Breast epithelium (tissue), 4 donors: ENCODE results near the gene RNF151. TPM values are rescaled to one million over a fixed set of nuclear protein-coding genes. Genes with fewer than 3 reads are reported as not detected.

Experiments
- DNase-seq, 2 donors: peaks; one replicate each; pipeline ENCODE4 v3.0.0-alpha.2; 2019; ENCODE audit warnings: low spot score in 2 of 2
- H3K27ac ChIP-seq, 2 donors: fragments of 200-600 bp; sonication (generic) in 1 of 2; one replicate each; pipeline ENCODE4 v1.5.1; 2016 to 2019; ENCODE audit warnings: mild to moderate bottlenecking in 1 of 2
- H3K27me3 ChIP-seq, 2 donors: fragments of 200-600 bp; sonication (generic) in 1 of 2; one replicate each; pipeline versions ENCODE4 v1.5.1 to v1.6.0; 2017 to 2019; ENCODE audit warnings: control low read depth in 1 of 2, mild to moderate bottlenecking in 1 of 2
- H3K36me3 ChIP-seq: fragments of 200-600 bp; one replicate; pipeline ENCODE4 v1.5.1; 2019
- H3K4me1 ChIP-seq, 2 donors: fragments of 200-600 bp; sonication (generic); one replicate each; pipeline ENCODE4 v1.5.1; 2016 to 2019; ENCODE audit warnings: control low read depth in 1 of 2
- H3K4me3 ChIP-seq, 3 donors: fragments of 200-600 bp; sonication (generic); 1 replicate in 2 of 3; 2 replicates in 1 of 3; pipeline ENCODE4 v1.5.1; 2016 to 2019; ENCODE audit warnings: mild to moderate bottlenecking in 3 of 3, moderate library complexity in 2 of 3
- H3K9me3 ChIP-seq, 2 donors: fragments of 200-600 bp; sonication (generic) in 1 of 2; one replicate each; pipeline ENCODE4 v1.5.1; 2016 to 2019; ENCODE audit warnings: control low read depth in 1 of 2
- POLR2A ChIP-seq: fragments of 450-650 bp; IDR thresholded peaks from one replicate; pipeline ENCODE4 v1.6.1; 2016; ENCODE audit warnings: antibody characterized with exemption, mild to moderate bottlenecking, moderate library complexity
- POLR2AphosphoS5 ChIP-seq, 3 donors: sonication (generic); formaldehyde crosslinking; IDR thresholded peaks; one replicate each; pipeline ENCODE4 v1.6.1; 2017; ENCODE audit warnings: antibody characterized with exemption in 3 of 3
- intact Hi-C: fragments of 100-400 bp; cut with DNase I; formaldehyde crosslinking; loops from one replicate; pipeline ENCODE4 v1.15.1; 2023; ENCODE audit warnings: low total_unique reads
- total RNA-seq, 3 donors: library from RNA; depleted of rRNA; stranded (reverse); fragments of >200 nt; gene quantifications; one replicate each; pipeline ENCODE4 v1.1.0, GENCODE V29; 2016
- TF ChIP-seq, protein P1 (sequence below), 3 donors: fragments of 450-650 bp; IDR thresholded peaks; one replicate each; pipeline ENCODE4 v1.5.1; 2016 to 2017; ENCODE audit warnings: antibody characterized with exemption in 3 of 3, mild to moderate bottlenecking in 3 of 3, moderate library complexity in 3 of 3

The RNF151 gene
- total RNA-seq, 3 donors from 2014 or later, result 0.98 TPM; not detected in 2

GRCh38 chr16:1944612-1945199 lies 21.9 kb upstream of the RNF151 start:
- Histone ChIP-seq H3K27ac (no peak overlapping the region), H3K9me3 (no peaks in the 10 kb centered on the region), H3K36me3 (no peaks in the 10 kb centered on the region), H3K27me3 (no peaks in the 10 kb centered on the region), H3K4me3 (no peak overlapping the region), H3K4me1 (peaks cover 0 to 10% of the 10 kb centered on the region in 2 donors)
- intact Hi-C loops, result no loop called here
- no peak for DNase-seq
- TF ChIP-seq, protein P1, sequence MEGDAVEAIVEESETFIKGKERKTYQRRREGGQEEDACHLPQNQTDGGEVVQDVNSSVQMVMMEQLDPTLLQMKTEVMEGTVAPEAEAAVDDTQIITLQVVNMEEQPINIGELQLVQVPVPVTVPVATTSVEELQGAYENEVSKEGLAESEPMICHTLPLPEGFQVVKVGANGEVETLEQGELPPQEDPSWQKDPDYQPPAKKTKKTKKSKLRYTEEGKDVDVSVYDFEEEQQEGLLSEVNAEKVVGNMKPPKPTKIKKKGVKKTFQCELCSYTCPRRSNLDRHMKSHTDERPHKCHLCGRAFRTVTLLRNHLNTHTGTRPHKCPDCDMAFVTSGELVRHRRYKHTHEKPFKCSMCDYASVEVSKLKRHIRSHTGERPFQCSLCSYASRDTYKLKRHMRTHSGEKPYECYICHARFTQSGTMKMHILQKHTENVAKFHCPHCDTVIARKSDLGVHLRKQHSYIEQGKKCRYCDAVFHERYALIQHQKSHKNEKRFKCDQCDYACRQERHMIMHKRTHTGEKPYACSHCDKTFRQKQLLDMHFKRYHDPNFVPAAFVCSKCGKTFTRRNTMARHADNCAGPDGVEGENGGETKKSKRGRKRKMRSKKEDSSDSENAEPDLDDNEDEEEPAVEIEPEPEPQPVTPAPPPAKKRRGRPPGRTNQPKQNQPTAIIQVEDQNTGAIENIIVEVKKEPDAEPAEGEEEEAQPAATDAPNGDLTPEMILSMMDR (IDR thresholded peaks at IDR 0.05), result no peak
- TF ChIP-seq POLR2AphosphoS5 (IDR thresholded peaks at IDR 0.05) (no peak), POLR2A (no peak)

- TF ChIP-seq, protein P1 (IDR thresholded peaks at IDR 0.05), result no peak
- TF ChIP-seq POLR2AphosphoS5 (IDR thresholded peaks at IDR 0.05) (no peak), POLR2A (no peak)
- intact Hi-C loops, result no loop called here
- Histone ChIP-seq H3K36me3 (no peaks in the 10 kb centered on the region), H3K4me1 (peaks cover 0 to 10% of the 10 kb centered on the region in 2 donors), H3K27me3 (no peaks in the 10 kb centered on the region), H3K9me3 (no peaks in the 10 kb centered on the region), H3K4me3 (no peak overlapping the region), H3K27ac (no peak overlapping the region)
- DNase-seq, result no peak
Observed at GRCh38 chr16:1945559-1946391, 20.9 kb upstream of the RNF151 start.

DNA sequence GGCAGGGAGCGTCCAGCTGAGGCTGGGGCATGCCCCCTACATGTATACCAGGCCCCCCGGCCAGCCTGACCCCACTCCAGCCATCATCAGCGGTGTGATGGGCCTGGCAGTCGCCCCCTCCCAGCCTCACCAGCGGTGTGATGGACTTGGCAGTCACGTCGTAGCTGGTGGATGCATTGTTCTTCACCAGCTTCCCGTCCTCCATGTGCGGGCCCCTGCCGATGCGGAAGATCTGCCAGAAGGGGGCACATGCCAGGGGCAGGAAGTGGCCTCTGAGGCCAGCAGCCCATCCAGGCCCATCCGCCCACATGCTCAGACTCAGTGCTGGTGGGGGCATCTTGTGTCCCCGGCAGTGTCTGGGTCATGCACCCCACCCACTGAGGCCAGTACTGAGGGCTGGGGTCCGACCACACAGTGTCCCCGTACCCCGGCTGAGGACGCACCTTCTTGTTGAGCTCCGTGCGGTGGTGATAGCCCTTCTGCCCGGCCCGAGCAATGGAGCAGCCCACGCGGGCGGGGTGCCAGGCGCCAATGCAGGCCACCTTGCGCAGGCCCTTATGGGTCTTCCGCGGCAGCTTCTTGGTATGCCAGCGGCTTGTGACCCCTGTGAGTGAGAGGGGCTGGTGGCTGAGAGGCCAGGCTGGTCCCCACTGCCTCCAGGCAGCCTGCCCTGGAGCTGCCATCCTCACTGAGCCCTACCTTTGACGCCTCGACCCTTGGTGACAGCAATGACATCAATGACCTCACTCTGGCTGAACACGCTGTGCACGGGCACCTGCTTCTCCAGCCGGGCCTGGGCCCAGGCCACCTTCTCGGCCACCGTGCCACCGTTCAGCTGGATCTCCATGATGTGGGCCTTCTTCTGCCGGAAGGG lies 19.9 kb upstream of the RNF151 start:
- no peak for DNase-seq
- Histone ChIP-seq H3K27me3 (no peaks in the 10 kb centered on the region), H3K27ac (no peak overlapping the region), H3K4me1 (peaks cover 0 to 9% of the 10 kb centered on the region in 2 donors), H3K9me3 (no peaks in the 10 kb centered on the region), H3K4me3 (no peak overlapping the region), H3K36me3 (no peaks in the 10 kb centered on the region)
- TF ChIP-seq POLR2A (no peak), POLR2AphosphoS5 (IDR thresholded peaks at IDR 0.05) (no peak)
- intact Hi-C loops, result no loop called here

GRCh38 chr16:1947369-1947670 lies 19.3 kb upstream of the RNF151 start:
- no peak for TF ChIP-seq POLR2AphosphoS5 (IDR thresholded peaks at IDR 0.05)
- TF ChIP-seq POLR2A, result no peak
- TF ChIP-seq, protein P1 (IDR thresholded peaks at IDR 0.05), result no peak
- peaks cover 0 to 3% of the 10 kb centered on the region in 2 donors for H3K4me1 ChIP-seq
- no peak overlapping the region for H3K27ac ChIP-seq
- H3K36me3 ChIP-seq, result no peaks in the 10 kb centered on the region
- H3K4me3 ChIP-seq, result no peak overlapping the region
- intact Hi-C loops, result no loop called here
- no peaks in the 10 kb centered on the region for H3K9me3 ChIP-seq
- DNase-seq, result no peak
- H3K27me3 ChIP-seq, result no peaks in the 10 kb centered on the region

DNA sequence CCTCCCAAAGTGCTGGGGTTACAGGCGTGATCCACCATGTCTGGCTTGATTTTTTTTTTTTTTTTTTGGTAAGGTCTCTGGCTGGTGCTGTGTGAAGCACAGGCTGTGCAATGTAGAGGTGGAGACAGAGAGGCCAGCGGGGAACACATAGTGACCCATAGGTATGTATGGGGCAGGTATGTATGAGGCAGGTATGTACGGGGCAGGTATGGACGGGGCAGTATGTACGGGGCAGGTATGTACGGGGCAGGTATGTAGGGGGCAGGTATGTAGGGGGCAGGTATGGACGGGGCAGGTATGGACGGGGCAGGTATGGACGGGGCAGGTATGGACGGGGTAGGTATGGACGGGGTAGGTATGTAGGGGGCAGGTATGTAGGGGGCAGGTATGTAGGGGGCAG lies 17.1 kb upstream of the RNF151 start:
- no peaks in the 10 kb centered on the region for H3K9me3 ChIP-seq
- no peak overlapping the region for H3K4me3 ChIP-seq
- H3K27me3 ChIP-seq, result no peaks in the 10 kb centered on the region
- TF ChIP-seq, protein P1 (IDR thresholded peaks at IDR 0.05), result no peak
- TF ChIP-seq POLR2A (no peak), POLR2AphosphoS5 (IDR thresholded peaks at IDR 0.05) (no peak)
- no peaks in the 10 kb centered on the region for H3K36me3 ChIP-seq
- H3K4me1 ChIP-seq, result no peaks in the 10 kb centered on the region
- DNase-seq, result no peak
- no peak overlapping the region for H3K27ac ChIP-seq
- intact Hi-C loops, result no loop called here
